K562 (cell line): Measurements from ENCODE around the gene IL17REL. TPM values are rescaled to one million over a fixed set of nuclear protein-coding genes. Genes with fewer than 3 reads are reported as not detected.

Experiments used
- ATAC-seq: fragments of 200-7000 bp; cut with Tn5 transposase; 3 replicates; pipeline ENCODE4 v1.9.1; 2020; ENCODE audit warnings: moderate library complexity
- BruUV-seq: library from RNA; stranded (reverse); fragments of 400-500 nt; replicated peaks from 2 replicates; lab custom pipeline; 2021; lab: Mats Ljungman, UMichigan
- CTCF ChIA-PET: fragments of 300-600 bp; formaldehyde crosslinking; extraction: SDS; loops from one replicate; lab custom pipeline; 2021; ENCODE audit warnings: low intra/inter-chr PET ratio; lab: Yijun Ruan, JAX
- POLR2A ChIA-PET: fragments of 300-600, 350-650 bp; sonication (Branson Sonifier 250); formaldehyde crosslinking; extraction: SDS; loops from one replicate; lab custom pipeline; 2021; ENCODE audit warnings: antibody characterized with exemption, inconsistent platforms; lab: Yijun Ruan, JAX
- DNase-seq, 4 experiments: peaks; one replicate each; pipeline versions ENCODE4 v3.0.0 to v3.0.0-alpha.2; 2011 to 2018; ENCODE audit warnings: low spot score in 3 of 4, mixed read lengths in 3 of 4; ENCODE audit errors: extremely low read depth in 1 of 4
- FAIRE-seq: peaks from 2 replicates; lab custom pipeline; 2011; peaks lifted over from hg19 to GRCh38; lab: Jason Lieb, UNC
- H2AFZ ChIP-seq: 2 replicates; pipeline ENCODE4 v1.6.0; 2011; ENCODE audit warnings: low read depth, low read length, control low read depth, inconsistent platforms
- H3K27ac ChIP-seq: fragments of 200-600 bp; 3 replicates; pipeline ENCODE4 v1.8.0; 2011; ENCODE audit warnings: low read depth, mild to moderate bottlenecking, control low read depth, inconsistent platforms, low read length, moderate library complexity, mixed read lengths; ENCODE audit errors: extremely low read depth
- H3K27me3 ChIP-seq, 2 experiments: fragments of 300-600 bp in 1 of 2; 2 replicates in 1 of 2; 3 replicates in 1 of 2; pipeline versions ENCODE4 v1.6.0 to v1.8.0; 2011; ENCODE audit warnings: inconsistent platforms in 2 of 2, low read length in 2 of 2, mild to moderate bottlenecking in 1 of 2, mixed read lengths in 1 of 2, moderate library complexity in 1 of 2; ENCODE audit not compliant: control insufficient read depth in 2 of 2, insufficient read depth in 2 of 2
- H3K36me3 ChIP-seq: fragments of 300-600 bp; 3 replicates; pipeline ENCODE4 v1.8.0; 2011; ENCODE audit warnings: mild to moderate bottlenecking, low read length, inconsistent platforms; ENCODE audit not compliant: control insufficient read depth, insufficient read depth
- H3K4me1 ChIP-seq, 2 experiments: fragments of 200-600 bp in 1 of 2; replicated peaks in 1 of 2; 2 replicates in 1 of 2; 3 replicates in 1 of 2; pipeline versions ENCODE4 v1.5.1 to v1.8.0; 2011; ENCODE audit warnings: inconsistent platforms in 2 of 2, low read length in 2 of 2, mild to moderate bottlenecking in 1 of 2, mixed read lengths in 1 of 2, moderate library complexity in 1 of 2; ENCODE audit not compliant: control insufficient read depth in 2 of 2, insufficient read depth in 2 of 2
- H3K4me2 ChIP-seq: 2 replicates; pipeline ENCODE4 v1.6.1; 2011; ENCODE audit warnings: low read length, control low read depth, inconsistent platforms, mixed read lengths; ENCODE audit not compliant: insufficient read depth
- H3K4me3 ChIP-seq: fragments of 200-600 bp; sonication (generic), shearing (Covaris generic); 2 replicates; pipeline ENCODE4 v1.5.1; 2016; ENCODE audit warnings: control low read depth, inconsistent platforms
- H3K79me2 ChIP-seq: fragments of 200-600 bp; 3 replicates; pipeline ENCODE4 v1.8.0; 2011; ENCODE audit warnings: low read length, inconsistent platforms; ENCODE audit not compliant: control insufficient read depth, insufficient read depth
- H3K9ac ChIP-seq, 2 experiments: 2 replicates each; pipeline versions ENCODE4 v1.6.0 to v1.6.1; 2011; ENCODE audit warnings: low read depth in 2 of 2, low read length in 2 of 2, control low read depth in 1 of 2, inconsistent platforms in 1 of 2, mild to moderate bottlenecking in 1 of 2, mixed read lengths in 1 of 2; ENCODE audit not compliant: insufficient read depth in 1 of 2
- H3K9me1 ChIP-seq: one replicate; pipeline ENCODE4 v1.6.0; 2011; ENCODE audit warnings: inconsistent platforms, mild to moderate bottlenecking, low read length, moderate library complexity; ENCODE audit not compliant: control insufficient read depth, insufficient read depth
- H3K9me3 ChIP-seq: replicated peaks from 2 replicates; pipeline ENCODE4 v1.5.1; 2011; ENCODE audit warnings: low read depth, low read length, inconsistent platforms; ENCODE audit not compliant: control insufficient read depth, insufficient read depth
- H4K20me1 ChIP-seq: replicated peaks from 2 replicates; pipeline ENCODE4 v1.6.1; 2011; ENCODE audit warnings: low read length, inconsistent platforms, mixed read lengths; ENCODE audit not compliant: control insufficient read depth, insufficient read depth
- COPS2 ChIP-seq: fragments of 450-650 bp; conservative IDR thresholded peaks from 2 replicates; pipeline ENCODE4 v1.6.1; 2016; ENCODE audit warnings: mild to moderate bottlenecking, moderate library complexity
- GABPA ChIP-seq: fragments of 200-800 bp; sonication (Bioruptor generic); conservative IDR thresholded peaks from 2 replicates; pipeline ENCODE4 v1.6.1; 2016; ENCODE audit warnings: low read depth, missing genetic modification characterization, missing compliant biosample characterization
- GATAD2B ChIP-seq: fragments of 450-650 bp; IDR thresholded peaks from 2 replicates; pipeline ENCODE4 v1.6.1; 2017; ENCODE audit warnings: mild to moderate bottlenecking, borderline replicate concordance
- HNRNPLL ChIP-seq: fragments of 200-400 bp; formaldehyde crosslinking; IDR thresholded peaks from 2 replicates; pipeline ENCODE4 v1.6.1; 2017; ENCODE audit warnings: low read length, low read depth, mild to moderate bottlenecking; ENCODE audit not compliant: poor library complexity, severe bottlenecking
- JUN ChIP-seq, 2 experiments: sonication (generic) in 1 of 2; formaldehyde crosslinking in 1 of 2; IDR thresholded peaks; 2 replicates each; pipeline versions ENCODE4 v1.6.1 to v1.8.0; 2012 to 2022; ENCODE audit warnings: borderline replicate concordance in 2 of 2, mild to moderate bottlenecking in 2 of 2, improper control_type of control experiment in 1 of 2, low read depth in 1 of 2, low read length in 1 of 2, missing genetic modification reagents in 1 of 2
- MYBL2 ChIP-seq, 2 experiments: fragments of 450-650 bp in 1 of 2; sonication (generic) in 1 of 2; formaldehyde crosslinking in 1 of 2; IDR thresholded peaks; 2 replicates each; pipeline versions ENCODE4 v1.6.1 to v1.8.1; 2017 to 2022; ENCODE audit warnings: borderline replicate concordance in 1 of 2, inconsistent platforms in 1 of 2, low read depth in 1 of 2, mild to moderate bottlenecking in 1 of 2, missing genetic modification reagents in 1 of 2, moderate library complexity in 1 of 2
- NFRKB ChIP-seq: fragments of 450-650 bp; IDR thresholded peaks from 2 replicates; pipeline ENCODE4 v1.6.1; 2016; ENCODE audit warnings: low read depth
- PHF20 ChIP-seq: fragments of 450-650 bp; IDR thresholded peaks from 2 replicates; pipeline ENCODE4 v1.6.1; 2018; ENCODE audit not compliant: partially characterized antibody
- TRIM28 ChIP-seq: fragments of 450-650 bp; IDR thresholded peaks from 2 replicates; pipeline ENCODE4 v1.6.1; 2017
- ZNF3 ChIP-seq: fragments of 250-450 bp; sonication (Bioruptor Pico); IDR thresholded peaks from 2 replicates; pipeline ENCODE4 v1.5.0; 2021; ENCODE audit warnings: mild to moderate bottlenecking, moderate library complexity
- ZNF311 ChIP-seq: fragments of 250-450 bp; sonication (Bioruptor Pico); IDR thresholded peaks from 2 replicates; pipeline ENCODE4 v1.4.0; 2020; ENCODE audit warnings: mild to moderate bottlenecking, moderate library complexity
- ZNF589 ChIP-seq: fragments of 200-800 bp; sonication (Bioruptor generic); IDR thresholded peaks from 2 replicates; pipeline ENCODE4 v1.6.1; 2016; ENCODE audit warnings: low read depth, missing genetic modification characterization, missing compliant biosample characterization
- ZNF79 ChIP-seq: fragments of 250-450 bp; sonication (Bioruptor Pico); IDR thresholded peaks from 2 replicates; pipeline ENCODE4 v1.4.0; 2020; ENCODE audit warnings: low read depth, mild to moderate bottlenecking, moderate library complexity
- whole genome bisulfite sequencing: fragments of 100-300 bp; shearing (Covaris generic); methylation state at CpG from one replicate; pipeline ENCODE4 v1.1.6; 2016; ENCODE audit warnings: low coverage, mixed read lengths; ENCODE audit not compliant: insufficient coverage; ENCODE audit errors: missing lambda C conversion rate; 5-methylcytosine and 5-hydroxymethylcytosine counted together
- in situ Hi-C: fragments of 300-500 bp; cut with MboI; formaldehyde crosslinking; loops from 4 replicates; pipeline ENCODE4 v1.15.0; 2018; ENCODE audit warnings: inconsistent platforms, mixed read lengths
- intact Hi-C: fragments of 100-400 bp; cut with micrococcal nuclease; formaldehyde crosslinking; loops from 2 replicates; pipeline ENCODE4 v1.14.2; 2022
- polyA plus RNA-seq, 8 experiments: library from polyadenylated mRNA; depleted of rRNA in 4 of 8; stranded (reverse) in 5 of 8; unstranded in 3 of 8; fragments of >200 nt; fragmentation: Nextera tagmentation in 2 of 8; fragmentation: Illumina TruSeq in 1 of 8; extraction: Ambion mirVana in 2 of 8; extraction: Trizol in 1 of 8; gene quantifications; 2 replicates each; pipeline versions ENCODE4 v1.2.1 to v1.2.3, GENCODE V29; 2011 to 2014; ENCODE audit warnings: inconsistent platforms in 1 of 8, missing spikeins in 1 of 8
- total RNA-seq, 7 experiments: library from RNA; depleted of rRNA in 6 of 7; stranded (reverse); fragments of >200 nt in 6 of 7; fragmentation: Illumina TruSeq in 2 of 7; extraction: Trizol in 2 of 7; gene quantifications; 2 replicates each; pipeline versions ENCODE4 v1.2.1 to v1.2.3, GENCODE V29; 2011 to 2021; ENCODE audit warnings: low replicate concordance in 1 of 7
- TF ChIP-seq, protein P1 (sequence below): fragments of 450-650 bp; IDR thresholded peaks from 2 replicates; pipeline ENCODE4 v1.6.1; 2018; ENCODE audit warnings: mild to moderate bottlenecking, low read depth; ENCODE audit not compliant: partially characterized antibody
- TF ChIP-seq, protein P2 (sequence below): sonication (generic); formaldehyde crosslinking; IDR thresholded peaks from 2 replicates; pipeline ENCODE4 v1.8.0; 2022; ENCODE audit warnings: mild to moderate bottlenecking, low read depth, missing genetic modification reagents
- TF ChIP-seq, protein P3 (sequence below): sonication (generic); formaldehyde crosslinking; IDR thresholded peaks from 2 replicates; pipeline ENCODE4 v1.8.1; 2022; ENCODE audit warnings: missing genetic modification reagents

The IL17REL gene
- total and polyA plus RNA-seq, 9 of the 15 experiments (the other 6 are each of a cell fraction or from before 2014, with no cell fraction given) = 0.05 to 0.42 (median 0.11) TPM; not detected in 4

DNA sequence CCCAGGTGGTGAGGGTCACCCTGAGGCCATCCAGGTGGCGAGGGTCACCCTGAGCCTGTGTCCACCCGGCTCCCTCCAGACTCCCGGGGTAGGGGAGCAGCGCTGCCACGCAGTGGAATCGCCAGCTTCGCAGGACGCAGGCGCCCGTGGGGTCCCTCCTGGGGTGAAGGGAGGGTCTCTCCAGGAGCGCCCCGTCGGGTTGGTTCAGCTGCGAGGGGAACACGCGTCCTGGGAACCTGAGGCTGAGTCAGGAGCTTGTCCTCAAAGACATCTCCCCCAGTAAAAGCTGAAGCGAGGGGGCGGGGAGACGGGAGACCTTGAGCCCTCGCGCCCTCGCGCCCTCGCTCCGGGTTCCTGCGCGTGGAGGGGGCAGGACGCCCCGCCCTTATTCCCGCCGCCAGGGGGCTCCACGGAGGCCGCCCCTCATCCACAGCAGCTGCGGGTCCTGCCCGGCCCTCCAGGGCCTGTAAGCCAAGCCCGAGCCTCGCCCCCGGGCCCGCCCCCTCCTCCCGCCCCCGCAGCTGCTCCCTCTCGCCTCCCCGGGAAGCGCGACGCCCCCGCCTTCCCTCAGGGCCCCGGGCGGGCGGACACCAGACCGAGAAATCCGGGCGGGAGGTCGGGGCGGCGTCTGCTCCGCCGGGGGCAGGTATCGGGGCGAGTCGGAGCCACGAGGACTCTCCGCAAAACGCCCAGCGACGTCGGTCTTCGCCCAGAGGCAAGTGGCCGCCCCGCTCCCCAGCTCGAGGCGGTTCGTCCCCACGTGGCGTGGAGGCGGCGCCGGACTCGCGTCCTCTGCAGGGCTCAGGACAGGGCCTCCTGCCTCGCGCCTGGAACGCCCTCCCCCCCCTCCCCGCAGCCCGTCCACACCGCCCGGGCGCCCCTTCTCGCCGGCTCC, 29.2 kb downstream of the IL17REL start:
- H3K4me1 ChIP-seq = peaks cover 0 to 4% of the 10 kb centered on the region in 2 experiments; a peak in 1 of 5 replicates
- H3K36me3 ChIP-seq = no peaks in the 10 kb centered on the region
- no peaks in the 10 kb centered on the region for H3K9me1 ChIP-seq
- POLR2A ChIA-PET = no interaction called here
- FAIRE-seq = no peak
- no peak for ATAC-seq
- intact Hi-C loops (no loop called here), in situ Hi-C loops (no loop called here)
- CTCF ChIA-PET = no interaction called here
- H3K9me3 ChIP-seq = no peaks in the 10 kb centered on the region
- no peak overlapping the region for H3K4me2 ChIP-seq
- no TSS peak for BruUV-seq
- H2AFZ ChIP-seq = no peak overlapping the region
- no peak overlapping the region for H3K4me3 ChIP-seq
- H3K79me2 ChIP-seq = no peaks in the 10 kb centered on the region
- H3K9ac ChIP-seq = no peak overlapping the region
- H3K27ac ChIP-seq = no peak overlapping the region
- WGBS = 89% methylated on average over 11 of the region's 90 CpGs
- no peaks in the 10 kb centered on the region for H3K27me3 ChIP-seq
- no peak for DNase-seq
- H4K20me1 ChIP-seq = no peaks in the 10 kb centered on the region
- no peak for TF ChIP-seq GABPA (tag)
- TF ChIP-seq COPS2 = no peak
- TF ChIP-seq, protein P1, sequence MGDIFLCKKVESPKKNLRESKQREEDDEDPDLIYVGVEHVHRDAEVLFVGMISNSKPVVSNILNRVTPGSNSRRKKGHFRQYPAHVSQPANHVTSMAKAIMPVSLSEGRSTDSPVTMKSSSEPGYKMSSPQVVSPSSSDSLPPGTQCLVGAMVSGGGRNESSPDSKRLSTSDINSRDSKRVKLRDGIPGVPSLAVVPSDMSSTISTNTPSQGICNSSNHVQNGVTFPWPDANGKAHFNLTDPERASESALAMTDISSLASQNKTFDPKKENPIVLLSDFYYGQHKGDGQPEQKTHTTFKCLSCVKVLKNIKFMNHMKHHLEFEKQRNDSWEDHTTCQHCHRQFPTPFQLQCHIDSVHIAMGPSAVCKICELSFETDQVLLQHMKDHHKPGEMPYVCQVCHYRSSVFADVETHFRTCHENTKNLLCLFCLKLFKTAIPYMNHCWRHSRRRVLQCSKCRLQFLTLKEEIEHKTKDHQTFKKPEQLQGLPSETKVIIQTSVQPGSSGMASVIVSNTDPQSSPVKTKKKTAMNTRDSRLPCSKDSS = no peak
- TF ChIP-seq ZNF79 = no peak
- no peak for TF ChIP-seq PHF20
- no peak for TF ChIP-seq ZNF3
- TF ChIP-seq, protein P2, sequence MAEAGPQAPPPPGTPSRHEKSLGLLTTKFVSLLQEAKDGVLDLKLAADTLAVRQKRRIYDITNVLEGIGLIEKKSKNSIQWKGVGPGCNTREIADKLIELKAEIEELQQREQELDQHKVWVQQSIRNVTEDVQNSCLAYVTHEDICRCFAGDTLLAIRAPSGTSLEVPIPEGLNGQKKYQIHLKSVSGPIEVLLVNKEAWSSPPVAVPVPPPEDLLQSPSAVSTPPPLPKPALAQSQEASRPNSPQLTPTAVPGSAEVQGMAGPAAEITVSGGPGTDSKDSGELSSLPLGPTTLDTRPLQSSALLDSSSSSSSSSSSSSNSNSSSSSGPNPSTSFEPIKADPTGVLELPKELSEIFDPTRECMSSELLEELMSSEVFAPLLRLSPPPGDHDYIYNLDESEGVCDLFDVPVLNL = no peak
- TF ChIP-seq TRIM28 = no peak
- TF ChIP-seq, protein P3, sequence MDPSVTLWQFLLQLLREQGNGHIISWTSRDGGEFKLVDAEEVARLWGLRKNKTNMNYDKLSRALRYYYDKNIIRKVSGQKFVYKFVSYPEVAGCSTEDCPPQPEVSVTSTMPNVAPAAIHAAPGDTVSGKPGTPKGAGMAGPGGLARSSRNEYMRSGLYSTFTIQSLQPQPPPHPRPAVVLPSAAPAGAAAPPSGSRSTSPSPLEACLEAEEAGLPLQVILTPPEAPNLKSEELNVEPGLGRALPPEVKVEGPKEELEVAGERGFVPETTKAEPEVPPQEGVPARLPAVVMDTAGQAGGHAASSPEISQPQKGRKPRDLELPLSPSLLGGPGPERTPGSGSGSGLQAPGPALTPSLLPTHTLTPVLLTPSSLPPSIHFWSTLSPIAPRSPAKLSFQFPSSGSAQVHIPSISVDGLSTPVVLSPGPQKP (CRISPR knock-in tag) = no peak
- no peak for TF ChIP-seq MYBL2 (IDR thresholded peaks at IDR 0.05; ENCODE audit: low read depth)
- no peak for TF ChIP-seq MYBL2 (CRISPR knock-in tag; IDR thresholded peaks at IDR 0.05; ENCODE audit: borderline replicate concordance)
- no peak for TF ChIP-seq JUN (IDR thresholded peaks at IDR 0.05; ENCODE audit: borderline replicate concordance, low read depth, low read length)
- TF ChIP-seq JUN (CRISPR knock-in tag; IDR thresholded peaks at IDR 0.05; ENCODE audit: borderline replicate concordance) = no peak
- no peak for TF ChIP-seq ZNF589 (CRISPR knock-in tag)
- TF ChIP-seq NFRKB = no peak
- TF ChIP-seq HNRNPLL = no peak
- no peak for TF ChIP-seq ZNF311 (CRISPR knock-in tag)
- TF ChIP-seq GATAD2B = no peak
